ENCODE measurements around the gene TTLL11. TPM values are rescaled to one million over a fixed set of nuclear protein-coding genes. Genes with fewer than 3 reads are reported as not detected.

The TTLL11 gene
- total RNA-seq, 2 donors from 2014 or later: 11.7 to 11.9 TPM

DNA sequence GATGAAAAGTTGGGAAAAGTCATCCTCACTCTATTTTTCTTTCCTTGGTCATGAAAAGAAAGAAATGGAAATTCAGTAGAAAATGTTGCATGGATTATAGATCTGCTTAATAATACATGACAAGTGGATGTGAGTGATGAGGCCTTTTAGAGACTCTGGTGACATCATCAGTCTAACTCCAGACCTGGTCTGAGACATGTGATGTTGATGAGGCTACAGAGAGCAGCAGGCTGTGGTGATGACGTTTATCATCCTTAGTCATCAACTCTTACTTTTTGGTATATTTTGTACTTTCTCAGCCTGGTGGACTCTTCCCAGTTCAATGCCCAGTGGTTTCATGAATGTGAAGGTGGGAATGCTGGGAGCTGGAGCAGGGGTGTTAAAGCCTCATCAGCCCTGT, 116.4 kb downstream of the TTLL11 start:
- intact Hi-C loops (cut with DNase I): no loop called here
- WGBS: 87% methylated on average over 1 of the region's 1 CpG
- no peaks in the 10 kb centered on the region for H3K9me3 ChIP-seq
- no peak for DNase-seq (ENCODE audit: low spot score)
- H3K27me3 ChIP-seq (replicated peaks; ENCODE audit: insufficient read depth): no peaks in the 10 kb centered on the region
- TF ChIP-seq POLR2A (IDR thresholded peaks at IDR 0.05) (no peak), POLR2AphosphoS5 (IDR thresholded peaks at IDR 0.05) (no peak)
- TF ChIP-seq, protein P1, sequence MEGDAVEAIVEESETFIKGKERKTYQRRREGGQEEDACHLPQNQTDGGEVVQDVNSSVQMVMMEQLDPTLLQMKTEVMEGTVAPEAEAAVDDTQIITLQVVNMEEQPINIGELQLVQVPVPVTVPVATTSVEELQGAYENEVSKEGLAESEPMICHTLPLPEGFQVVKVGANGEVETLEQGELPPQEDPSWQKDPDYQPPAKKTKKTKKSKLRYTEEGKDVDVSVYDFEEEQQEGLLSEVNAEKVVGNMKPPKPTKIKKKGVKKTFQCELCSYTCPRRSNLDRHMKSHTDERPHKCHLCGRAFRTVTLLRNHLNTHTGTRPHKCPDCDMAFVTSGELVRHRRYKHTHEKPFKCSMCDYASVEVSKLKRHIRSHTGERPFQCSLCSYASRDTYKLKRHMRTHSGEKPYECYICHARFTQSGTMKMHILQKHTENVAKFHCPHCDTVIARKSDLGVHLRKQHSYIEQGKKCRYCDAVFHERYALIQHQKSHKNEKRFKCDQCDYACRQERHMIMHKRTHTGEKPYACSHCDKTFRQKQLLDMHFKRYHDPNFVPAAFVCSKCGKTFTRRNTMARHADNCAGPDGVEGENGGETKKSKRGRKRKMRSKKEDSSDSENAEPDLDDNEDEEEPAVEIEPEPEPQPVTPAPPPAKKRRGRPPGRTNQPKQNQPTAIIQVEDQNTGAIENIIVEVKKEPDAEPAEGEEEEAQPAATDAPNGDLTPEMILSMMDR (IDR thresholded peaks at IDR 0.05): no peak
- H3K4me3 ChIP-seq: no peak overlapping the region
- no peak overlapping the region for H3K27ac ChIP-seq
- H3K36me3 ChIP-seq: no peaks in the 10 kb centered on the region
- H3K4me1 ChIP-seq (replicated peaks): no peaks in the 10 kb centered on the region

DNA sequence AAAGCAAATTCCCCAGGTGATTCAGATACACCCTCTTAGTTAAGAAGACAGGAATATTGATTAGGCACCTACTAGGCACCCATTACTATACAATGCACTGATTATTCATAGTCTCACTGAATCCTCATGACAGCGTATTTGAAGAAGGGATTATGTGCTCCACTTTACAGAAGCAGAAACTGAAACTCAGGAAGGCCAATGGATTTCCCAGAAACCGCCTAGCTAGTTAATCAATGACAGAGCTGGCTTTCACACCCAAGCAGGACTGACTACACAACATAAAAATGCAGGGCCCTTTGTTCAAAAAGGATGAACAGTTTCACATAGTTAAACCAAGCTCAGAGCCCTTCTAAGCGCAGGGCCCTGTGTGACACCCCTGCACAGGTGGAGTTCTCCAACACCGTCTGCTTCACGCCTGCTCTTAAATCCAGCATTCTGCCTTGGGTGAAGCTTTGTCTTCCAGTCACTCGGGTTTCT, 117.3 kb downstream of the TTLL11 start:
- TF ChIP-seq POLR2AphosphoS5 (IDR thresholded peaks at IDR 0.05) (no peak), POLR2A (IDR thresholded peaks at IDR 0.05) (no peak)
- TF ChIP-seq, protein P1 (IDR thresholded peaks at IDR 0.05): no peak
- H3K36me3 ChIP-seq: no peaks in the 10 kb centered on the region
- H3K9me3 ChIP-seq: no peaks in the 10 kb centered on the region
- no peak overlapping the region for H3K27ac ChIP-seq
- no peak overlapping the region for H3K4me3 ChIP-seq
- 62% methylated on average over 6 of the region's 6 CpGs for WGBS
- no peaks in the 10 kb centered on the region for H3K27me3 ChIP-seq (replicated peaks; ENCODE audit: insufficient read depth)
- H3K4me1 ChIP-seq (replicated peaks): no peaks in the 10 kb centered on the region
- no peak for DNase-seq (ENCODE audit: low spot score)
- intact Hi-C loops (cut with DNase I): no loop called here

DNA sequence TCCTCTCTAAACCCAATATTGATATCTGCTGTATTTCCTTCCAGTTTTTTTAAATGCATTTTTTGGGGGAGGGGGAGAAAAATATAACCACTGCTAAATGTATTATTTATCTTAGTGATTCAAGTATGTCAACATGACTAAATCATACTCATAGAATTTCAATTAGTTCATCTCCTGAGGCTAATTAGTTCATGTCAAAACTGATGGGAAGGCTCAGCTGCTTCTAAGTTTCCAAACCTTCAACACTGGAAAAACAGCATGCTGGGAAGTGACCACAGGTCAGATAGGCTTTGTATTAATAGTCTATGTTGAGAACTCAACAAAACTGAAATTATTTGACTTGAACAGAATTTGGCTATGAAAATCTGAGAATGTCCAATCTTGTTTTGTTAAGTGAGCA, 118.7 kb downstream of the TTLL11 start:
- DNase-seq (ENCODE audit: low spot score): no peak
- no peaks in the 10 kb centered on the region for H3K36me3 ChIP-seq
- intact Hi-C loops (cut with DNase I): no loop called here
- no peak overlapping the region for H3K4me3 ChIP-seq
- TF ChIP-seq POLR2AphosphoS5 (IDR thresholded peaks at IDR 0.05) (no peak), POLR2A (IDR thresholded peaks at IDR 0.05) (no peak)
- TF ChIP-seq, protein P1 (IDR thresholded peaks at IDR 0.05): no peak
- H3K27me3 ChIP-seq (replicated peaks; ENCODE audit: insufficient read depth): no peaks in the 10 kb centered on the region
- no peak overlapping the region for H3K27ac ChIP-seq
- H3K9me3 ChIP-seq: no peaks in the 10 kb centered on the region
- no peaks in the 10 kb centered on the region for H3K4me1 ChIP-seq (replicated peaks)

DNA sequence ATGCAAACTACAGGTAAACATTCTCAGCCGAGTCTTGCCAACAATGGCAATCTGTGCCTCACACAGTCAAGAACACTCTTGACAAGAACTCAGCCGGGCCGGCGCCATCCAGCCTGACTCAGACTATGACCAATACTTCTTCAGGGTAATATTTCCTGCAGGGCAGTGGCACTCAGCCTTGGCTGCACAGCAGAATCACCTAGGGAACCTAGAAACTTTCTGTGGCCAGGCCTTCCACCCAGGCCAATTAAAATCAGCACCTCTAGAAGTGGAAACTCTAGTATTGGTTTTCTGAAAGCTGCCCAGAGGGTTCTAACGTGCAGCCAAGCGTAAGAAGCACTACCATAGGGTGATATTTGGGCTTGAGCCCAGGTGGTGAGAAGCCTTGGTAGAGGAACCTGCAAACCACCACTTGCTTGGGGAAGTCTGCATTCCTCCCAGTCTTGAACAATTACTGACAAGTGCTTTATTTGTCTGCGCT, 120.6 kb downstream of the TTLL11 start:
- Histone ChIP-seq H3K27ac (no peak overlapping the region), H3K4me1 (replicated peaks) (no peaks in the 10 kb centered on the region), H3K9me3 (no peaks in the 10 kb centered on the region), H3K27me3 (replicated peaks; ENCODE audit: insufficient read depth) (no peaks in the 10 kb centered on the region), H3K4me3 (no peak overlapping the region), H3K36me3 (no peaks in the 10 kb centered on the region)
- WGBS: 82% methylated on average over 6 of the region's 7 CpGs
- intact Hi-C loops (cut with DNase I): no loop called here
- peak; percentile 65 for DNase-seq (ENCODE audit: low spot score)
- TF ChIP-seq, protein P1 (IDR thresholded peaks at IDR 0.05): no peak
- TF ChIP-seq POLR2AphosphoS5 (IDR thresholded peaks at IDR 0.05): peak; percentile 9

DNA sequence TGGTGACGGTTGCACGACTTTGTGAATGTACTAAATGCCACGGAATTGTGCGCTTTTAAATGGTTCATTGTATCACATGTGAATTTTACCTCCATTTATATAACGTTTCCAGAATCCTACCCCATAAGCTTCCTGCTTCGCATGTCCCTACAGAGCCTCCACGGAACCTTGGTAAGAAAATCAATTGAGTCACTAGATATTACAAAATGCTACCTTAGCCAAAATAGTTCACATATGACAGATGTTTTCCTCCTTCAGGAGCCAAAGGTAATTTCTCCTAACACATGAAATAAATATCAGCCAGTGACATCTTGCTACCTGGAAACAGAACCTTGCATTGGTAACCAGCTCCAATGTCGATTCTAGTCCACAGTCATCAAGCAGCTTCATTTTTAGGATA, 125.1 kb downstream of the TTLL11 start:
- no peaks in the 10 kb centered on the region for H3K4me1 ChIP-seq (replicated peaks)
- H3K9me3 ChIP-seq: no peaks in the 10 kb centered on the region
- 96% methylated on average over 8 of the region's 8 CpGs for WGBS
- no peak overlapping the region for H3K27ac ChIP-seq
- intact Hi-C loops (cut with DNase I): no loop called here
- H3K36me3 ChIP-seq: no peaks in the 10 kb centered on the region
- TF ChIP-seq POLR2AphosphoS5 (IDR thresholded peaks at IDR 0.05) (no peak), POLR2A (IDR thresholded peaks at IDR 0.05) (no peak)
- TF ChIP-seq, protein P1 (IDR thresholded peaks at IDR 0.05): no peak
- no peak overlapping the region for H3K4me3 ChIP-seq
- no peak for DNase-seq (ENCODE audit: low spot score)
- no peaks in the 10 kb centered on the region for H3K27me3 ChIP-seq (replicated peaks; ENCODE audit: insufficient read depth)

Data from prostate gland (tissue), 2 donors.